ENCODE measurements around the gene ROBO1.

Gene ROBO1

DNA sequence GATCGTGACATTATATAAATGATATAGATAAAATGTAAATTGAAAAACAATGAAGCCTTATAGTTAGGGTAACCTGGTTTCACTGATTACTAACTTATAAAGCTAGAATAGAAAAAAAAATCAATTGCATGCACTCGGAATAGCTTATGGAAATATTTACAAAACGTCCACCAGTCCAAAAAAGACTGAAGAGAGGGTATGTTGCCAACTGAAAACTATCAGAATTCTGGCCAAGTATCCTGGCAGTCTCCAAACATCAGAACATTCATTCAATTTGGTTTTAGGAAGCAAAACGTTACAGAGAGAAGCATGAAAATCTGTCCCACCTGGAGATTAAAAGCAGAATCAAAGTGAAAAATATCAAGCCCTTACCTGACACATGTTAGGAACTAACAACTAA lies 892.4 kb downstream of the ROBO1 start:
- no peak for DNase-seq (ENCODE audit: low spot score)

DNA sequence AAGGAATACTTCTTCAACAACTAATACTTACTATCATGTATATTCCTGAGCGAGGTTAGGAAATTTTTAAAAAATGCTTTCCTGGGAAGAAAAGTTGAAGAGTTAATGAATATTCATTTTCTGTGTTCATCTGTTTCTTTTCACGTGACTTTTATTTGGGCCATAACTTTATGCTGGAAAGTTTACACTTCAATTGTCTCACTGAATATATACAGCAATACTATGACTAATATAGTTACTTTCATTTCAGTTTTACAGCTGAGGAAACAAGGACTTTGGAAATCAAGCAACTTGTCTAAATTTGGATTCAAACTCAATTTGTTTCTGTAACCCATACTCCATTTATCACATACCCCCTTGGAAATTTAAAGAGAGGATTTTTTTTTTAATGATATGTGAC lies 894.2 kb downstream of the ROBO1 start:
- no peak for DNase-seq (ENCODE audit: low spot score)

DNA sequence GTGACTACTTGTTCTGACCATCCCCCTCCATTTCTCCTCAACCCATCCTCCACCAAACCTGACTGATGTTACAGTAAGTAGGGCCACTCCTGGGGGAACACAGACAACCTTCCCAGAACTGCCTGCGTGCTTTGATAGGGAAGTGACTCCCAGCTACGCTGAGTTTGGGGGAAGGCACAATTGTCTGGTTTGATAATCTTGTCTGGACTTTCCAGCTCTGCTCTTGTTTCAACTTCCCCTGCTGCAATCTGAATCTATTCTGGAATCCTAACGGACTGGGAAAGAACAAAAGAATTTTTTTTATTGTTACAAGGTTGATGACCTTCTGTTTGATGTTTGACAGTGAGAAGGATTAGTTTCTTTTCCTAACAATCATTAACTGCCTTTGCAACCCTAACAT lies 895.6 kb downstream of the ROBO1 start:
- DNase-seq (ENCODE audit: low spot score): no peak

DNA sequence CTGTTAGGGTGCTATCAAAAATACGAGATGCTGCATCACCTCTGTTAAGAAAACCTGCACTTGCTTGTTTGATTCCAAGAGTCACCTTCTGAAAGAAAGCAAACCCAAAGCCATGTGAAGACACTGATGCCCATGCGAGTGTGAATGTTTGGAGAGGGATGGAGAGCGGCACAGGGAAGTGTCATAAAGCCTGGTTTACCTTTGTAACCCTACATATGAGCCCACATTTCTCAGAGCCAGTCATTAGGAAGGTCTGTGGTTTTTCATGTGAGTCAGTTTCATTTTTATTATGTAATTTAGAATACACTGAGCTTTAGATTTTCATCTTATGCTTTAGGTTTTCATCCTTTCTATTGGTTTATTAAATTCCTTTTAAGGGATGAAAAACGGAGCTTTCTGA lies 896.8 kb downstream of the ROBO1 start:
- no peak for DNase-seq (ENCODE audit: low spot score)

GRCh38 chr3:78870484-78870883 lies 897.3 kb downstream of the ROBO1 start:
- no peak for DNase-seq (ENCODE audit: low spot score)

DNA sequence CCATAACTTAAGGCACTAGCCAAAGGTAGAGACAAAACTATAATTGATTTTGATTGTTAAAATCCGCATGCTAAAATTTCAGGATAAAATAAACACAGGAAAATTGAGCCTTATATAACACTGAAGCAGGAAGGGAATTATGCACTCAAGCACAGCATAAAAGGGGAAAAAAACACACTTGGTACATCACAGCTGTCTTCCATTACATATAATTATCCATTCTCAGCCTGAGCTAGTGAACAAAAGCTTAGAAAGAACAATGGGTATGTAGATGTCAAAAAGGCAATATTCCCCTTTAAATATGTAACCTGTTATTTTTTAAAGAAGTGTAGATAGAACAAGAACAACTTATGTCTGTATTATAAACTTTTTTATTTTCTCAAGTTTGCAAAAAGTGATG lies 899.2 kb downstream of the ROBO1 start:
- no peak for DNase-seq (ENCODE audit: low spot score)

DNA sequence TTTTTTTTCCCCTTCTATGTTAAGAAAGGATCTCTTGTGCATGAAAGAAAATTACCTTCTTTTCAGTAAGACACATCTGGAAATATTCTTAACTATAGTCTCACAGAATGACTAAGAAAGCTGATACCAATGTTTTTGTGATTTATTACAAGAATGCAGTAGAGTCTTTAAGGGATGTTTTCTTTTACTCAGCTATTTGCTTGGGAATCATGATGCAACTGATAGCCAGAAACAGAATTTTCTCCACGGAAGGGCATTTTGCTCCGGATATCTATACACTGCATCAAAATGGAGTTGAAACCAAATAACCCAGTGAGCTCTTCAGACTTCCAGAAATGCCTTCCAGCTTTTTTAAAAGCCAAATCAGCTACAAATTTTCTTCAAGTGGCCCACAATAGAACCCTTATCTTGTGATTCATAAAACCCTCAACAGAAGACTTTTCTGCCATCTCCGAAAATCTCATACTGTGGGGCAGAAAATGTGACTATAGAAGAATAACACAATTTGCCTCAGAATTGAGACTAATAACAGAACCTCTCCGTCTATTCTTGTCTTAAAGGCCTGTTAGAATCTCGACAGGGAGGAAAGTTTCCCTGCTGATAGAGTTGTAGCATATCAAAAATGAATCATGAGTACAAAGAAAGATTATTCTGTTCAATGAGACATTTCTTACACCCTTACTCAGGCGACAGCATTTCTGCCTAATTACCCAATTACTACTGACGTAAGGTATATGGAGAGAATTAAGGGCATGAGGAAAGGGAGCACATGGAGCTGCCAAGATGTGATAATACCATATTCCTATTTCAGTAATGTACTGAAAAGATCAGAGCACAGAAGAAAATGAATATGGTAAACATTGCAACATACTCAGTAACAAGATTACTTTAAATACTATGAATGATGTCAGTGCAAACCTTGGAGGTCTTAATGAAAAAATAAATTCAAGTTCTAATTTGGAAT lies 900.1 kb downstream of the ROBO1 start:
- no peak for DNase-seq (ENCODE audit: low spot score)

DNA sequence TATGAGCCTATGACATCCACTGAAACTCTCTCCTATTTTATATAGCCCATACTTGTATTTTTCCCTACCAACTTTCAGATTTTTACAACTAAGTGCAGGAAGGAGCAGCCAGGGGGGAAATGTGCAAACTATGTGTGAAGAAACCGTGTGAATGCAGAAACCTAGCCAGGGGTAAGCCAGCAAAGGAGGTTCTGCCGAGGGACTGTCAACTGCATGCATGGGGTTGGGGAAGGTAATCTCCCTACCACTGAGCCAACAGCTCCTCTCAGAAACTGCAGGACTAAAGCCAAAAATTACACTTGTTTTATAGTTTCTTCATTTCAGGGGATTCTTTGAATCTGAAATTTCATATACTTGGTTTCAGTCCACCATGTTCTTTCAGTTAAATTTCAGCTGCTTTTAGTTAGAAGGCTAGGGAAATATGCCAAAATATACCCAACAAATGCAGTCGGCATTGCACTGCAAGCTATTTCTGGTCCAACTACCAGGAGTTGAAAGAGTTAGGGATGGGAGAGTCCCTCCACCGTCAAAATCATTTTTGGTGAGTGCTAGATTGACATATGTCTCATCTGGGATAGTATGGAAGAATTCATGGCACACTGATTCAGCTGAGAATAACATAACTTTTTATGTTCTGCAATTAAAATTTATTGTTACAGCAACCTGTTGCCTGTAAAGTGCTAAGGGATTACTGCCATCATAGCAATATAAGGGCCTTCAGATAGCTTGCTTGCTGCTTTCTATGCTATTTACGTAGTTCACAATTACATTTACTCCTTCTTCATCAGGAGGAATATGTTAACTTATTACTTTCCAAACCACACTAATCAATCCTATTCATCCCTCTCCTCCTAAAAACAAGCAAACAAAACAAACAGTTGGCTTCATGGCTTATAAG lies 904.2 kb downstream of the ROBO1 start:
- DNase-seq (ENCODE audit: low spot score): no peak

DNA sequence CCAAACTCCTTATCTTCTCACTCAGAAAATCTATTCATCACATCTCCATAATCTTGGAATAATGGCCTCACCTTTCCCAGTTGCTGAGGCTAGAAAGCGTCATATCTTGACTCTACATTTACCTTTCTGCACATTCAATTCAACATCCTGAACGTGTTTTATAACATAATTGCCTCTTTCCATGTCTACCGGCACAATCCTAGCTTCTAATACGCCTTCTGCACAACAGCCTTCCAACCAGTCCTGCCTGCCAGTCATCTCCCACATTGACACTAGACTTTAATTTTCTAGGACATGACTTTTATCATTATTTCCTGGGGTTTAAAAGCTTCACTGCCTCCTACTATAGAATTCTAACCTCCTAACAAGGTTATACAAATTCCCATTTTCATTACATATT lies 906.6 kb downstream of the ROBO1 start:
- DNase-seq (ENCODE audit: low spot score): no peak

- DNase-seq (ENCODE audit: low spot score): no peak
Observed at GRCh38 chr3:78860567-78860966, 907.2 kb downstream of the ROBO1 start.

GRCh38 chr3:78858910-78859309 lies 908.9 kb downstream of the ROBO1 start:
- DNase-seq (ENCODE audit: low spot score): no peak

- no peak for DNase-seq (ENCODE audit: low spot score)
Observed at GRCh38 chr3:78858174-78858573, 909.6 kb downstream of the ROBO1 start.

GRCh38 chr3:78857494-78858111 lies 910.2 kb downstream of the ROBO1 start:
- DNase-seq (ENCODE audit: low spot score): no peak

- DNase-seq (ENCODE audit: low spot score): no peak
Observed at GRCh38 chr3:78856164-78856563, 911.6 kb downstream of the ROBO1 start.

DNA sequence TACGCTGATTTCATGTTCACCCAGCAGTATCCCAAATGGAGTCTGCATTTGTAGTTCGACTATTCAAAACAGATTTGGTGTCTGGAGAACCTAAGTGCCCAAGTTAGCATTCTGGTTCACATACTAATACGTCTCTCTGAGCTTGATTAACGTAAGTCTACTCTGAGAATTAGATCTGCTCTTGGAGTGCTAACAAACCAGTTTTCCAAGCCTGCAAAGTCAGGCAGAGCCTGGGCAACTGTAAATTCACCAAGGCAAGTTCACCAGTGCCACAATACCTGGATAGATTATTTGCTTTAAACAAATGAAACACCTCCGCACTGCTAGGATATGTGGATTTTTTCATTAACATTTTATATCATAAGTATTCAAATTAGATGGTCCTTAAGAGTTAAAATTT lies 912.6 kb downstream of the ROBO1 start:
- no peak for DNase-seq (ENCODE audit: low spot score)

GRCh38 chr3:78848392-78849288 lies 919.2 kb downstream of the ROBO1 start:
- no peak for DNase-seq (ENCODE audit: low spot score)

DNA sequence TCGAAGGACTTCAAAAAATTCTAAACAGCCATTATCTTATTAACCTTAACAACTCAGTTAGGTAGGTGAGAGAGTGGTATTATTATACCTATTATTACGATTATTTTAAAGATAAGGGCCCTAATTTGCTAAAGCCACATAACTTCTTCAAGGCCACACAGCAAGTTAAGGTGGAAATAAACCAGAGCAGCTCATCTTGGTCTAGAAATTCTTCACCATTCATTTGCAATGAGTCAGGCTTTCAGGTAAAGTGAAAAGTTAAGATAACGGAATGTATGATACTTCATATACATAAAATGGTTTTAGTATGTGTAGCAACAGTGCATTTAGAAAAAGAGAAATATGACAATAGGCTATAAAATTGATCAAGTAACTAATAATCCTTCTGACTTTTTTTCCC lies 920.2 kb downstream of the ROBO1 start:
- no peak for DNase-seq (ENCODE audit: low spot score)

GRCh38 chr3:78847203-78847602 lies 920.6 kb downstream of the ROBO1 start:
- no peak for DNase-seq (ENCODE audit: low spot score)

DNA sequence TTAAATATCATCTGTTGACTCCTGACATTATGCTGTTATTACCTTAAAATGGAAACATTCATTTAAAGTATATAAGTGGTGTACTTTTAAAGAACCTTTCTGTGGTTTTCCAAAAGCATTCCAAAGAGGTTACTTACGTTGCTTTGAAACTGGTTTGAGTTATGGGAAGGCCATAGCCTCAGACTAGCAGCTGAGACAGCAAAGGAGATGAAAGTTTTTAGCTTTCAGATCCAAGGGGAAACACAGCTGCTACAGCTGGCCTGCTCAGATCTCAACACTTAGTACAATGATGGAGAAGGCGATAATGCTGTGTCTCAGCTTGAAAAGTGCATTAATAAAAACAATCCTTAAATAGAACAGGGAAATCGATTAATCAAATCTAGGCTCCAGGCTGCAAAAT lies 921.1 kb downstream of the ROBO1 start:
- no peak for DNase-seq (ENCODE audit: low spot score)

DNA sequence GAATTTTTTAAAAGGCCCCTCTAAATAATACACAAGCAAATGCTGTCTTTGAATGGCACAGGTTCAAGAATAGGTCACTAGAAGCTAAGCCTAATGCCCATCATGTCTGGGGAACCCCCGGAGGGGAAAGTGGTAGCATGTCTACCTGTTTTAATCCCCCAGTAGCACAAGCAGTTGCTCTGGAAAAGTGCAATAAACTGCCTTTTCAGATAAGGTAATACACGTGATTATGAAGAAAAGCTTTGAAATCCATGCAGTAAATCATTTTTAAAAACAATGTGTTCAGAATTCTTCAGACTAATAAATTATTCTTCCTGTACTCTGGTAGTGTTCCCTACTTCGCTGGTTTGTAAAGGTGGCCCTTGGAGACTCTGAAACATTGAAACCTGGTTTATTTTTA lies 922.2 kb downstream of the ROBO1 start:
- no peak for DNase-seq (ENCODE audit: low spot score)

- no peak for DNase-seq (ENCODE audit: low spot score)
Observed at GRCh38 chr3:78844307-78844706, 923.5 kb downstream of the ROBO1 start.

Data from Ammon's horn (tissue), 1 donor.